ENCODE data around the gene GFPT1. TPM values are rescaled to one million over a fixed set of nuclear protein-coding genes. Genes with fewer than 3 reads are reported as not detected.

The GFPT1 gene
- total and polyA plus RNA-seq, 2 donors from 2014 or later, result 9.5 to 43.1 TPM

GRCh38 chr2:69385443-69386151 is 1.4 kb downstream of the GFPT1 start:
- FAIRE-seq, result no peak
- intact Hi-C loops (cut with DNase I), result no loop called here
- H3K9ac ChIP-seq (ENCODE audit: low read length in 3 of 3), result no peak overlapping the region
- H3K27ac ChIP-seq (ENCODE audit: low read depth in 2 of 2, low read length in 2 of 2), result no peak overlapping the region
- TF ChIP-seq CTCF (IDR thresholded peaks at IDR 0.05; ENCODE audit: borderline replicate concordance, extremely low read depth, insufficient read depth), result no peak
- H3K27me3 ChIP-seq (ENCODE audit: control insufficient read depth, insufficient read depth, low read length), result no peaks in the 10 kb centered on the region
- peaks cover 0 to 9% (median 7%) of the 10 kb centered on the region in 3 donors for H3K4me1 ChIP-seq (ENCODE audit: control insufficient read depth in 2 of 3, insufficient read depth in 2 of 3, low read depth in 1 of 3, low read length in 3 of 3)
- H3K36me3 ChIP-seq (ENCODE audit: control insufficient read depth in 2 of 3, insufficient read depth in 3 of 3, low read length in 3 of 3), result no peaks in the 10 kb centered on the region
- H3K4me3 ChIP-seq (ENCODE audit: low read length in 3 of 3), result peak overlapping the region in 2 of 3 donors; percentile 63 to 80
- DNase-seq, result no peak
- H3K9me3 ChIP-seq (ENCODE audit: control insufficient read depth in 2 of 3, insufficient read depth in 1 of 3, low read length in 3 of 3), result no peaks in the 10 kb centered on the region

- Histone ChIP-seq H3K4me3 (ENCODE audit: low read length in 3 of 3) (no peak overlapping the region), H3K27ac (ENCODE audit: low read depth in 2 of 2, low read length in 2 of 2) (no peak overlapping the region), H3K4me1 (ENCODE audit: control insufficient read depth in 2 of 3, insufficient read depth in 2 of 3, low read depth in 1 of 3, low read length in 3 of 3) (peaks cover 0 to 9% (median 7%) of the 10 kb centered on the region in 3 donors), H3K27me3 (ENCODE audit: control insufficient read depth, insufficient read depth, low read length) (no peaks in the 10 kb centered on the region), H3K36me3 (ENCODE audit: control insufficient read depth in 2 of 3, insufficient read depth in 3 of 3, low read length in 3 of 3) (no peaks in the 10 kb centered on the region), H3K9ac (ENCODE audit: low read length in 3 of 3) (no peak overlapping the region), H3K9me3 (ENCODE audit: control insufficient read depth in 2 of 3, insufficient read depth in 1 of 3, low read length in 3 of 3) (no peaks in the 10 kb centered on the region)
- no peak for TF ChIP-seq CTCF (IDR thresholded peaks at IDR 0.05; ENCODE audit: borderline replicate concordance, extremely low read depth, insufficient read depth)
- intact Hi-C loops (cut with DNase I), result no loop called here
- FAIRE-seq (no peak), DNase-seq (no peak)
Measured at GRCh38 chr2:69384618-69385081, 2.4 kb downstream of the GFPT1 start.

GRCh38 chr2:69383176-69383812 is 3.7 kb downstream of the GFPT1 start:
- no peak for DNase-seq
- intact Hi-C loops (cut with DNase I), result no loop called here
- Histone ChIP-seq H3K4me1 (ENCODE audit: control insufficient read depth in 2 of 3, insufficient read depth in 2 of 3, low read depth in 1 of 3, low read length in 3 of 3) (peaks cover 0 to 9% (median 7%) of the 10 kb centered on the region in 3 donors), H3K9me3 (ENCODE audit: control insufficient read depth in 2 of 3, insufficient read depth in 1 of 3, low read length in 3 of 3) (no peaks in the 10 kb centered on the region), H3K9ac (ENCODE audit: low read length in 3 of 3) (no peak overlapping the region), H3K4me3 (ENCODE audit: low read length in 3 of 3) (no peak overlapping the region), H3K27me3 (ENCODE audit: control insufficient read depth, insufficient read depth, low read length) (no peaks in the 10 kb centered on the region), H3K27ac (ENCODE audit: low read depth in 2 of 2, low read length in 2 of 2) (no peak overlapping the region), H3K36me3 (ENCODE audit: control insufficient read depth in 2 of 3, insufficient read depth in 3 of 3, low read length in 3 of 3) (no peaks in the 10 kb centered on the region)
- no peak for TF ChIP-seq CTCF (IDR thresholded peaks at IDR 0.05; ENCODE audit: borderline replicate concordance, extremely low read depth, insufficient read depth)
- no peak for FAIRE-seq
